Measurements from ENCODE around the gene PTPRZ1. TPM values are rescaled to one million over a fixed set of nuclear protein-coding genes. Genes with fewer than 3 reads are reported as not detected.

Gene PTPRZ1
- total and polyA plus RNA-seq, 12 donors, result 0.17 to 19.1 (median 1.2) TPM

DNA sequence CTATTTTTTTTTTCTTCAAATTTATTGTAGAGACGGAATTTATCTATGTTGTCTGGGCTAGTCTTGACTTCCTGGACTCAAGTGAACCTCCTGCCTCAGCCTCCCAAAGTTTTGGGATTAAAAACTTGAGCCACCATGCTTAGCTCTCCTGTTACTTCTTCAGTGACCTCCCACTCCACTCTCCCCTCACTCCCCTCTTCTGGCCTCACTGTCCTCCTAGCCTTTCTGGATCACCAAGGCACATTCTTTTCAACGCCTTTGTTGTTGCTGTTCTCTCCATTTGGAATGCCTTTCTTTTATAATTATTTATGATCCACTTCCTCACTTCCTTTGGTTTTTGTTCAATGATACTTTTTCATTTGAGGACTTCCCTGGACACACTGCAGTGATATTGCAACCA lies 17.9 kb downstream of the PTPRZ1 start:
- TF ChIP-seq, protein P1, sequence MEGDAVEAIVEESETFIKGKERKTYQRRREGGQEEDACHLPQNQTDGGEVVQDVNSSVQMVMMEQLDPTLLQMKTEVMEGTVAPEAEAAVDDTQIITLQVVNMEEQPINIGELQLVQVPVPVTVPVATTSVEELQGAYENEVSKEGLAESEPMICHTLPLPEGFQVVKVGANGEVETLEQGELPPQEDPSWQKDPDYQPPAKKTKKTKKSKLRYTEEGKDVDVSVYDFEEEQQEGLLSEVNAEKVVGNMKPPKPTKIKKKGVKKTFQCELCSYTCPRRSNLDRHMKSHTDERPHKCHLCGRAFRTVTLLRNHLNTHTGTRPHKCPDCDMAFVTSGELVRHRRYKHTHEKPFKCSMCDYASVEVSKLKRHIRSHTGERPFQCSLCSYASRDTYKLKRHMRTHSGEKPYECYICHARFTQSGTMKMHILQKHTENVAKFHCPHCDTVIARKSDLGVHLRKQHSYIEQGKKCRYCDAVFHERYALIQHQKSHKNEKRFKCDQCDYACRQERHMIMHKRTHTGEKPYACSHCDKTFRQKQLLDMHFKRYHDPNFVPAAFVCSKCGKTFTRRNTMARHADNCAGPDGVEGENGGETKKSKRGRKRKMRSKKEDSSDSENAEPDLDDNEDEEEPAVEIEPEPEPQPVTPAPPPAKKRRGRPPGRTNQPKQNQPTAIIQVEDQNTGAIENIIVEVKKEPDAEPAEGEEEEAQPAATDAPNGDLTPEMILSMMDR (IDR thresholded peaks at IDR 0.05), result no peak
- TF ChIP-seq POLR2A (IDR thresholded peaks at IDR 0.05), result no peak
- no peak overlapping the region for H3K27ac ChIP-seq
- no peak overlapping the region for H3K4me3 ChIP-seq
- WGBS, 4 donors, result 65 to 73% (median 69%) methylated on average over 2 of the region's 2 CpGs
- H3K4me1 ChIP-seq (replicated peaks in 1 of 2), result no peaks in the 10 kb centered on the region
- no peak for DNase-seq
- no peaks in the 10 kb centered on the region for H3K27me3 ChIP-seq
- no peaks in the 10 kb centered on the region for H3K36me3 ChIP-seq (replicated peaks in 1 of 2)
- H3K9me3 ChIP-seq (replicated peaks in 1 of 3), result no peaks in the 10 kb centered on the region
- intact Hi-C loops (cut with DNase I), result no loop called here

DNA sequence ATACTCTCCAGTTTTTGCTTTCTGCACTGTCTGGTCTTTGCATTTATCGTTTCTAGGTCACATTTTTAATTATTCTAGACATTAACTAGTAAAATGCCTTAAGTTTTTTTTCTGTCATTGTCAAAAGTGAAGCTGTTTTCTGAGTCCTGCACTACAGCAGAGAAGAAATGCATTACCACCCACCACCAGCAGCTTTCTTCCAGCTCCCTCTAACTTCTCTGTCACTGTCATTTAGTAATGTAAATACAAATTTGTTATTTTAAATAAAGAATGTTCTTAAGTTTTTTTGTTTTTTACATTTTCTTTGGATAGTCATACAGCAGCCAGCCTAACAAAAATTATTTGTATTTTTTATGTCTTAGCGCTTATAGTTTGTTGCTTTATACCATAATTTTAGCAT lies 18.8 kb downstream of the PTPRZ1 start:
- TF ChIP-seq POLR2A (IDR thresholded peaks at IDR 0.05), result no peak
- TF ChIP-seq, protein P1 (IDR thresholded peaks at IDR 0.05), result no peak
- WGBS, 4 donors, result 63 to 75% (median 68%) methylated on average over 2 of the region's 2 CpGs
- no peak for DNase-seq
- no peaks in the 10 kb centered on the region for H3K9me3 ChIP-seq (replicated peaks in 1 of 3)
- H3K27me3 ChIP-seq, result no peaks in the 10 kb centered on the region
- H3K4me3 ChIP-seq, result no peak overlapping the region
- no peaks in the 10 kb centered on the region for H3K36me3 ChIP-seq (replicated peaks in 1 of 2)
- no peaks in the 10 kb centered on the region for H3K4me1 ChIP-seq (replicated peaks in 1 of 2)
- no peak overlapping the region for H3K27ac ChIP-seq
- intact Hi-C loops (cut with DNase I), result no loop called here

DNA sequence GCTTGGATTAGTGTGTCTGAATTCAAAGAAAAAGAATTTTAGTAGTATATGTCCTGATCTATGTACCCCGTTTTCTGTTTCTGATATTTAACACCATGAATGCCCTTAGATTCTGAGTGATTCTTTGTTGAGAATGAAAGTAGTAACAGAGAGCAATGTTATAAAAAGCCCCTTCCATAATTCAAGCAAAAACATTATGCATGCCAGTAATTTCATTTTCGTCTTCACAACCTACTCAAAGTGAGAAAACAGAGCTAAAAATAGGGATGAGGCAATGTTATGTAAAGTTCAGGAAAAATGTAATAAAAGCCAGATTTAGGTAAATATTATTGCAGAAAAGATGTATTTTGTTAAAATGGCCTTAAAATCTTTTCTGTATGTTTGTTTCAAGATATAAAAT lies 28.1 kb downstream of the PTPRZ1 start:
- DNase-seq, result no peak
- Histone ChIP-seq H3K4me1 (replicated peaks in 1 of 2) (no peaks in the 10 kb centered on the region), H3K4me3 (no peak overlapping the region), H3K27me3 (no peaks in the 10 kb centered on the region), H3K36me3 (replicated peaks in 1 of 2) (no peaks in the 10 kb centered on the region), H3K9me3 (replicated peaks in 1 of 3) (no peaks in the 10 kb centered on the region), H3K27ac (no peak overlapping the region)
- TF ChIP-seq, protein P1 (IDR thresholded peaks at IDR 0.05), result no peak
- TF ChIP-seq POLR2A (IDR thresholded peaks at IDR 0.05), result no peak
- WGBS, 4 donors, result 19 to 48% (median 36%) methylated on average over 2 of the region's 2 CpGs
- intact Hi-C loops (cut with DNase I), result no loop called here

DNA sequence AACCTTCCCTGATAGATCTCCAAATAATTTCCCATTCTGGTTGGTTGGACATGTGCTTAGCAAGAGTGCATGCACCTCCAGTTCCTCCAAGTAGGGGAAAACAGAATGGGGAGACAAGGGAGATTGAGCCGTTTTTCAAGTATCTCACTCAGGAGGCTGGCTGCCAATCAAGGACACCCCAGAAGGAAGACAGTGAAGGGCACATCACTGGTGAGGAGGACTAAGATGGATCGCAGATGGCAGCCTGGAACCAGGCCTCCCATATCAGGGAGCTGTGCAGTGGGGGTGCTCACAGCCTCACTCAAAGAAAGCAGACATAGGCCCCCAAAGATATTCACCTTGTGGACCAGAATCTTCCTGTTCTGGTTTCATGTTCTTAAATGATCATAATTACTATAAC lies 31.2 kb downstream of the PTPRZ1 start:
- Histone ChIP-seq H3K9me3 (replicated peaks in 1 of 3) (no peaks in the 10 kb centered on the region), H3K27ac (no peak overlapping the region), H3K4me3 (no peak overlapping the region), H3K4me1 (replicated peaks in 1 of 2) (no peaks in the 10 kb centered on the region), H3K36me3 (replicated peaks in 1 of 2) (no peaks in the 10 kb centered on the region), H3K27me3 (no peaks in the 10 kb centered on the region)
- WGBS, 4 donors, result 64 to 89% (median 75%) methylated on average over 2 of the region's 2 CpGs
- no peak for DNase-seq
- intact Hi-C loops (cut with DNase I), result no loop called here
- TF ChIP-seq, protein P1 (IDR thresholded peaks at IDR 0.05), result no peak
- no peak for TF ChIP-seq POLR2A (IDR thresholded peaks at IDR 0.05)

Measured in adrenal gland (tissue), 12 donors.